Stimulated activated CD4-positive, alpha-beta T cell treated with anti-CD3 and anti-CD28 coated beads, Interleukin-4, amount 100 ng/mL, for 48 hours (primary cell): ENCODE data around the gene MACF1.

Experiments used
- DNase-seq, 2 donors: peaks; one replicate each; pipeline ENCODE4 v3.0.0-alpha.2; 2020; ENCODE audit warnings: low read depth in 2 of 2

MACF1 gene

GRCh38 chr1:39261712-39262221, 57.3 kb downstream of the MACF1 start:
- DNase-seq = no peak

DNA sequence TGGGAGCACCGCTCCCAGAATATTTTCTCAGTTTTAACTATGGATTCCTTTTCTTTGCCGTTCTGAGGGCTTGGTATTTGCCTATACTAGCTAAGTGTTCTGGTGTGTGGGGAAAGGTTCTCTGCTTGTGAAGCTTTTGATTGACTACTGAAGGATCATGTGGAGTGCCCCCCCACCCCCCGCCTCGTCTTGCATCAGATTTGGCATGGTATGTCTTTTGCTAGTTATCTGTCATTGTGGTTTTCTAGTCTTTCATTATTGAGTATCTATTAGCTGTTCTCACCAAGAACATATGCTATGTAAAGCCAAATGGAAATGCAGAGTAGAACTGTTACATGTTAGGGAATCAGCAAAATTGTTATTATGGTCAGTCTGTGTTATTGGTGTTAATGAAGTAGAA, 58.3 kb downstream of the MACF1 start:
- DNase-seq = no peak

- DNase-seq = no peak
Measured at GRCh38 chr1:39266269-39266668, 61.8 kb downstream of the MACF1 start.

DNA sequence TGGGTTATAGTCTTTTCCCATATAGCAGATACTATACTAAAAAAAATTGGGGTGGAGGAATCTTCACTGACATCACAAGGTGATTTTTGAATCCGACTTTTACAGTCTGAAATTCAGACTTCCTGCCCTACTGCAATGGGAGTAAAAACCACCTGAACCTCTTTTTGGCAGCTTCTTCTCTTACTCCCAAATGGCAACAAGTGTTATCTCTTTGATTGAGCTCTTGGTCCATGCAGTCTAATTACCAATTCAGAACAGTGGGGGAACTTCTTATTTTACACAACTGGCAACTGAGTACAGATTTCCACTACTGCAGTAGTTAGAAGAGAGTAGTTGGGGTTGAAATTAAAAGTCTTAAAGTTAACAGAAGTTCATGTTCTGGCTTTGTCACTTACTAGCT, 62.3 kb downstream of the MACF1 start:
- no peak for DNase-seq

DNA sequence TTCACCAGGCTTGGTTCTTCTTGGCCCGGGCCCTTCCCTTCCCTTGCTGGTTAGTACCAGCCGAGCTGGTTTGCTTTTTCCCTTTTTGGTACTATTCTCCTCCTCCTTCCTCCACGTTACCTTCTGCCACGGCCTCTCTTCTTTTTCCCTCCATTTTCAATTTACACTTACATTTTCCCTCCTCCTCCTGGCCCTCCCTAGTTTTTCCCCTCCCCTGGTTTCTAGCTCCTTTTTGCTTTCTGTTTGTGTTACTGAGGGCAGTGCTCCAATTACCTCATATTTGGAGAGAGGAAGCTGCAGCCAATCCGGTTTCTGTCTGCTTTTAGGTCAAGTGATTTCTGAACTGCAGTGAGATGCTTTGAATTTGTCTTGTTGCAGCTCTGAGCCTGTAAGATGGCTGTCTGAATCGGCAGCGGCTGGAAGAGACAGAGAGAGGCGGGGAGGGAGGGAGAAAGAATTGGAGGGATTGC, 63.7 kb downstream of the MACF1 start:
- no peak for DNase-seq

GRCh38 chr1:39268906-39269305, 64.4 kb downstream of the MACF1 start:
- no peak for DNase-seq

DNA sequence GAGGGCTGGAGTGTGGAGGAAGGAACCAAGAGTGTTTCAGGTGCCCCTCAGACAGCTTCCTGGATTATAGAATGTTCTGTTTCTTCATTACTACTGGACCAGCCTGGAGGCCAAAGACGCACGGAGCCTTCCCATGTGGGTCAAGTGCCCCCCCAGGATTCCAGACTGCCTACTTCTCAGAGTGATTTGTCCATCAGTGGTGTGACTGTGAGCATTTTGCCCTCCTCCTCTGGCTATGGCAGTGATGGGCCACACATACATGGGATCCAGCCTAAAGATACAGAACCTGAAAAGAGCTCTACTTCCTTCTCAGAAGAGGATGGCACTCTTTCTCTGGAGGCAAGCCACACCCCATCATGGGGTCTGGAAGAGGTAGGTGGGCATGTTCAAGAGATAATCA, 64.9 kb downstream of the MACF1 start:
- DNase-seq = no peak

DNA sequence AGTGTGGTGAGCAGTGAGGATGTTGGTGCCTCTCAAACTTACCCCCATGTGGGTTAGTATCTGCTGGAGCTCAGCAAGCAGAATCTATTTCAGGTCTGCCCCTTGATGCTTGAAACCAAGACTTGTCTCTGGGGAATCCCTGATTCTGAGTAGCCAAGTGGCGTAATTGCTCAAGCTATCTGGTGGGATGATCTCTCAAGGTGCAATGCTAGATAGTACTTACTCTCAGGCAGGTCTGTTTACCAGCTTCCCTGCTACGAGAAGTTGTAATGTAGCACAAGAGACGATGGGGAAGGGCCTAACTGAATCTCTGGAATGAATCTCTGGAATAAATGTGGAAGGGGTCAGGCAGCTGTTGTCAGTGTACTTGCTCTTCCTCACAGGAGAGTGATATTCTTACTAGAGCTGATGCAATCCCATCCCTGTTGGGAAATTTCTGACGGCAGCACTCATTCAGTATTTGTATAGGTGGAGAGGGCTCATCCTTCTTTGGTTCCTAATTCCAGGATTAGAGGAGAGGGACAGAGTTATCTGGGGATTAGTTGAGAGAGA, 65.4 kb downstream of the MACF1 start:
- DNase-seq = no peak

DNA sequence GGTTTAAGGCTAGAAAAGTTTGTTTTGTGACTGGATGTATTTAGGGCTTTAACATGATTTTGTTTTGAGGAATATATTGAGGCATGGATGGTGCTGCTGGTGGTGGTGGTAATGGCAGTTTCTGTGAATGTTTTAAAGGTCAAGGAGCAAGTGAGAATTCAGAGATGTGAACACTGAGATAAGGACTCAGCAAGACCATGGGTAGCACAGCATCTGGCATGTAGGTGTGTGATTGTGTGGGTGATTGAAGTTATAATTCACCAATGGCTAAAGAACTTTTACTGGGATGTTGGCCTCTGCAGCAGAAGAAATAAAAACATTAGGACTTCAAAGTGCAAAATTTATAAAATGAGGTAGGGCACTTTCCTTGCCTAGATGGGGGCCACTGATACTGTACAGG, 65.9 kb downstream of the MACF1 start:
- DNase-seq = no peak

GRCh38 chr1:39272027-39272797, 67.7 kb downstream of the MACF1 start:
- DNase-seq = no peak

DNA sequence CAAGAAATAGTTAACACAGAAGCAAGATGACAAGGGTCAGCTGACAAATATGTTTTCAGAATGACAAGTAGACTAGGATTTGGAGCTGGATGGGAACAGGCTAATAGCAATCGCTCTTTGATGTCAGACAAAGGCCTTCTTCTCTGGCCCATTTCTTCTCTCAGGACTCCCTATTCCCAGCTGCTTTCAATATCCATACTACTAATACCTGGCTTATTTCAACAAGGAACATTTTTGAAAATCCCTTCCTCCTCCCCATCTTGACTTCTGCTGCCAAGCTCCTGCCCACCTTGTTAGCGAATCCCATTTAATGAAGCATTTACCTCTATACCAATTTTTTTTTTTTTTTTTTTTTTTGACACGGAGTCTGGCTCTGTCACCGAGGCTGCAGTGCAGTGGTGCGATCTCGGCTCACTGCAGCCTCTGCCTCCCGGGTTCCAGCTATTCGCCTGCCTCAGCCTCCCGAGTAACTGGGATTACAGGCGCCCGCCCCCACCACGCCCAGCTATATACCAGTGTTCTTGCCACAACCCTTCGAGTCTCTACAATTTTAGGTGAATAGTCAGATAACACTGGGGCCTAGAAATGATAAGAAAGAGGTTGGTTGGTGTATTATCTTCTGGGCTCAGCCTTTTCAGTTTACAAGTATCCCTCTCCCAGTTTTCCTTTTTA, 68.4 kb downstream of the MACF1 start:
- DNase-seq = no peak

DNA sequence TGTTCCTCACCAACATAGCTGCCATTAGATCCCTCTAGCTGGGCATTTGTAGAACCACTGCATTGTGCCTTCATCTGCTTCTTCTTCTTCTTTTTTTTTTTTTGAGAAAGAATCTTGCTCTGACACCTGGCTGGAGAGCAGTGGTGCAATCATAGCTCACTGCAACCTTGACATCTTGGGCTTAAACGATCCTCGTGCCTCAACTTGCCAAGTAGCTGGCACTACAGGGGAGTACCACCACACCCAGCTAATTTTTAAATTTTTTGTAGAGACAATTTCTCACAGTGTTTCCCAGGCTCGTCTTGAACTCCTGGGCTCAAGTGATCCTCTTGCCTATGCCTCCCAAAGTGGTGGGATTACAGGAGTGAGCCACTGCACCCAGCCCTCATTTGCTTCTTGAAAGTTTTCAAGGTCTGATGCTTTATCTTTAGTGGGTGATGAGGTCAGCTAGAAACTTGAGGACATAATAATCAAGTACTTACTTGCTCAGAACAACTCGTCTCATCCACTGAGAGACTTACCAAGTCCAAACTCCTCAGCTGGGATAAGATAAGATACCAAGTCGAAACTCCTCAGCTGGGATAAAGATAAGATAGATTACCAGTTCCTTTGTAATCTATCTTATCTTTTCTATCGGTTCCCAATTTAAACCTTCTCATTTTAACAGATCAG, 71.5 kb downstream of the MACF1 start:
- no peak for DNase-seq

- no peak for DNase-seq
Measured at GRCh38 chr1:39277879-39278278, 73.4 kb downstream of the MACF1 start.

GRCh38 chr1:39282537-39283216, 78.2 kb downstream of the MACF1 start:
- no peak for DNase-seq

DNA sequence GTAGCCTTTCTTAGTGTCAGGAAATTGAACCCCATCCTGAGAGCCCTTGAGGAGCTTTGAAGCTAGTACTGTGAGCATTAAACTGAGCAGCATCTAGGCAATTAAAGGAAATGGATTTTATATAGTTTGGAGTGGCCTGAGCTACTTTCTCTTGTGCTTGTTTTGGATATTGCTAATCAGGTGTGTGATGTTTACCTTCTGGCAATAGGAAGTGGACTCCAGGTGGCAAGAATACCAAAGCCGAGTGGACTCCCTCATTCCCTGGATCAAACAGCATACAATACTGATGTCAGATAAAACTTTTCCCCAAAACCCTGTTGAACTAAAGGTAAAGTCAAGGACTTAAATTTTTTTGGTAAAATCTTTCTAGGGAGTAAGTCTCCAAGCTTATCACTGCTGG, 79.4 kb downstream of the MACF1 start:
- DNase-seq = no peak

DNA sequence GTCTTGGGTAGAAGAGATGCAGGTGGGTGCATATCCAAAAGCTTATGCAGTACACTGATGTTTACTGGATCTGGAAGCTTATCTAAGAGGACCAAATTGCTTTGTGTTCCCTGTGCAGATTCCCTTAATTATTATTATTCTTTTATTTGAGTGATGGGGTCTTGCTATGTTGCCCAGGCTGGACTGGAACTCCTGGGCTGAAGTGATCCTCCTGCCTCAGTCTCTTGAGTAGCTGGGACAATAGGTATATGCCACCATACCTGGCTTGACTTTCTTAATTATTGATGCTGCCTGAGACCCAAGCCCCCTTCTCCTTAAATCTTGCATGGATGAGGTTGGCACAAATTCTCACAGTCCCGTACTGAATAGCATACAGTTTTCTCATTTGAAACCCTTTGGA, 83.0 kb downstream of the MACF1 start:
- DNase-seq = no peak

DNA sequence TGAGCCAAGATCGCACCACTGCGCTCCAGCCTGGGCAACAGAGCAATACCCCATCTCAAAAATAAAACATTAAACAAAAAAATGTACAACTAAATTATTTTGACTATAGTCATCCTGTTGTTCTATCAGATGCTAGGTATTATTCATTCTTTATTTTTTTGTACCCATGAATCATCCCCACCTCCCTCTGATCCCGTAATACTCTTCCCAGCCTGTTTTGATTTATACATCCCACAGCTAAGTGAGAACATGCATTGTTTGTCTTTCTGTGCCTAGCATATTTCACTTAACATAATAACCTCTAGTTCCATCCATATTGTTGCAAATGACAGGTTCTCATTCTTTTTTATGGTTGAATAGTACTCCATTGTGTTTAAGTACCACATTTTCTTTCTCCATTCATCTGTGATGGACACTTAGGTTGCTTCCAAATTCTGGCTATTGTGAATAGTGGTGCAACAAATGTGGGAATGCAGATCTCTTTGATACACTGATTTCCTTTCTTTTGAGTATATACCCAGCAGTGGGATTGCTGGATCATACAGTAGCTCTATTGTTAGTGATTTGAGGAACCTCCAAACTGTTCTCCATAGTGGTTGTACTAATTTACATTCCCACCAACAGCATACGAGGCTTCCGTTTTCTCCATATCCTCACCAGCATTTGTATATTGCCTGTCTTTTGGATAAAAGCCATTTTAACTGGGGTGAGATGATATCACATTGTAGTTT, 84.4 kb downstream of the MACF1 start:
- DNase-seq = no peak

- DNase-seq = no peak
Measured at GRCh38 chr1:39292401-39292800, 87.9 kb downstream of the MACF1 start.

DNA sequence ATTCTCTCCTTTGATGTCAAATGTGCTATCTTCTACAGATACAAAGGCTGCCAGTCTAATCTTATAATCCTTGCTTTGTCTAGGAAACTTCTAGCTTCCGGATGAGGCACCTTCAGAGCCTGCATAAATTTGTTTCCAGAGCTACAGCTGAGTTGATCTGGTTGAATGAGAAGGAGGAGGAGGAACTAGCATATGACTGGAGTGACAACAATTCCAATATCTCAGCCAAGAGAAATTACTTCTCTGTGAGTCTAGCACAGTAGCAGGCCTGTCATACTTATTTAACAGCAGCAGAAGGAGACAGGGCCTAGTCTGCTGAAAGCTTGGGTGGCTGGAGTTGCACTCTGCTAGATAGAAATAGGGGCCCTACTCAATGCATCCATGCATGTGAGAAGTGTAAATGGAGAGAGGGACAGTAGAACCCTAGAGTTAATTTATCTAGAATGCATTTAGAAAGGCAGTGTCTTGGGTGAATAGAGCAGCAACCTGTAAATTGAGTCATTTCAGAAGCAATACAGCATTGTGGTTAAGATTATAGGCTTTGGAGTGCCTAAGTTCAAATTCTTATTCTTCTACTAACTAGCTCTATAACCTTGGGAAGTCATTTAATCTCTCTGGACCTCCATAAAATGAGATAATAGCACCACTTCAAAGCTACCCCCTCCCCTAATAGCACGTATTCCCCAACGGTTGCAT, 89.0 kb downstream of the MACF1 start:
- DNase-seq = no peak

DNA sequence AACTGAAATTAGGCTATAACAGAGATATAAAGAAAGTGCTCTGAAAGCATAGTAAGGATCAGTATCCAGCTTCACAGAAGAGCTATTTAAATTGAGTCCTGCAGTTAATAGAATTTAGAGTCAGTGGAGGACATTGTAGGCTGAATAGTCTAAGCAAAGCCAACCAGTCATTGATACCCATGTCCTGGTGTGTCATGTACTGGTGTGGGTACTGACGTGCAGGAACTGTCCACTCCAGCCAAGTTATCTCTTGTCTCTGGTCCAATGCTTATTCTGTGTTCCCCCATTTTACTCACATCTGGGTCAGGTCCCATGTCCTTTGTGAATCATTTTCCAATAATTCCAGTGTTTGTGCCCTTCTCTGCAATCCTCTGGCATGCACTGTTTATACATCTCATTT, 90.0 kb downstream of the MACF1 start:
- no peak for DNase-seq

DNA sequence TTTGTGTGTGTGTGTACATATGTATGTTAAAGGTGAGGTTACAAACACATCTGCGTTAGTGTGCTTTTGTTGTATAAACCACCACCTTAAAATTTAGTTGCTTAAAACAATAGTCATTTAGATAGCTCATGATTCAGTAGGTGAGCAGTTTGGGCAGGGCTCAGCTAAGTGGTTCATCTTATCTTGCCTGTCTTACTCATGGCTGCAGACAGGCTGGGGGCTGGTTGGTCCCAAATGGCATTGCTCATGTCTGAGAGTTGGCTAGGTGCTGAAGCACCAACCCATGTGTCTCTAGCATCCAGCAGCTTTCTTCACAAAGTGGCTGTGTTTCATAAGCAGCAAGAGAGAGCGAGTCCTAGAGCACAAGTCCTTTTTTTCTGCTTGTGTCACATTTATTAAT, 91.4 kb downstream of the MACF1 start:
- DNase-seq = no peak
